ENCODE data around the gene TPSG1. TPM values are rescaled to one million over a fixed set of nuclear protein-coding genes. Genes with fewer than 3 reads are reported as not detected.
A peak's percentile ranks its signal among the peaks of the same experiment; 100 is the strongest.

Gene TPSG1
- polyA plus RNA-seq, 1 donor (not counting 4 experiments of a cell fraction or from before 2014, with no cell fraction given): not detected

DNA sequence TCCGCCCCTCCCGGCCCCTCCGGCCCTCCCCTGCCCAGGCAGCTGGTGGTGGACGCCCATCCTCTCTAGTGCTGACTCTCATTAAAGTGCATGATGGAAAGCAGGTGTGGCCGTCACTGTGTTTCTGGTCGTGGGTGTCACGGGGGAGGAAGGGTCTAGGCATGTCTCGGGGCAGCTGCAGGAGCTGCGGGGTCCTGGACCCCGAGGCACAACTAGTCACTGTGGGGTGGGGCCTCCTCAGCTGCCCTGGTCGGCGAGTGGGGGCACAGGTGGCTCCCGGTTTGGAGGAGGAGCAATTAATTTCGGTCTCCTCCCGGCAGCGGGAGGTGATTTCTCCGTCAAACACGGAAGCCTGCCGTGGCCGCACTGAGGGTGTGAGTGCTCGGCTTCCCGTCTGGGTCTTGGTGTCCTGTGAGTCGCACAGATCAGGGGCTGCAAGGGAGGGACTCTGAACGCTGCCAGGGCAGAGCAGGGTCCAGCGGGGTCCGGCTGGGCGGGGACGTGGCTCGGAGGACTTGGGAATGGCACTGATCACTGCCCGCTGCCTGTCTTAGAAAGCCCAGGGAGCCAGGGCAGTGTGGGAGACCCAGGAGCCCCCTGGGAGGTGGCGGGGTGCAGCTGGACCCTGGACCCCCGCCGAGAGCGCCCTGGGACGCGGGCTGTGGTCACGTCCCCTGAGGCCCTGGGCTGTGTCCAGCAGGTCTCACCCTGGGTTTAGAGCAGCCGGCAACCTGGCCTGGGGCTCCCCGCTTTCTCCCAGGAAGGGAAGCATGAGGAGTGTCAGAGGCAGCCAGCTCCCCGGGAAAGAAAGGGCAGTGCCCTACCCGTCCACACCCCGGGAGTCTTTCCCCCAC is 34.1 kb upstream of the TPSG1 start:
- Histone ChIP-seq H3K9me1 (ENCODE audit: control insufficient read depth, extremely low read depth, insufficient read depth, low read length) (no peaks in the 10 kb centered on the region), H3K4me1 (ENCODE audit: control insufficient read depth, extremely low read depth, insufficient read depth, low read length) (no peaks in the 10 kb centered on the region), H4K20me1 (ENCODE audit: control insufficient read depth, extremely low read depth, insufficient read depth, low read length) (no peaks in the 10 kb centered on the region), H3K4me2 (ENCODE audit: control insufficient read depth, extremely low read depth, insufficient read depth, low read depth, low read length) (no peak overlapping the region), H3K9me3 (ENCODE audit: control insufficient read depth, low read depth, low read length) (no peaks in the 10 kb centered on the region), H3K4me3 (ENCODE audit: control insufficient read depth in 2 of 3, extremely low read depth in 1 of 3, insufficient read depth in 2 of 3, low read depth in 1 of 3, low read length in 3 of 3) (no peak overlapping the region), H3K27me3 (ENCODE audit: control insufficient read depth, extremely low read depth, insufficient read depth, low read length) (peaks cover 47% of the 10 kb centered on the region), H2AFZ (ENCODE audit: control insufficient read depth, low read length) (no peak overlapping the region), H3K9ac (ENCODE audit: control insufficient read depth, extremely low read depth, insufficient read depth, low read length) (no peak overlapping the region), H3K27ac (ENCODE audit: control insufficient read depth, insufficient read depth, low read length) (no peak overlapping the region), H3K79me2 (ENCODE audit: control insufficient read depth, insufficient read depth, low read length) (no peaks in the 10 kb centered on the region), H3K36me3 (ENCODE audit: control insufficient read depth in 2 of 2, extremely low read depth in 1 of 2, insufficient read depth in 2 of 2, low read length in 2 of 2) (no peaks in the 10 kb centered on the region)
- FAIRE-seq (no peak), DNase-seq (ENCODE audit: low read depth, low spot score) (no peak)
- dilution Hi-C loops (cut with MboI; ENCODE audit: extremely low pct_ligation_motif_present, low sequenced_read_pairs): no loop called here
- TF ChIP-seq, protein P1, sequence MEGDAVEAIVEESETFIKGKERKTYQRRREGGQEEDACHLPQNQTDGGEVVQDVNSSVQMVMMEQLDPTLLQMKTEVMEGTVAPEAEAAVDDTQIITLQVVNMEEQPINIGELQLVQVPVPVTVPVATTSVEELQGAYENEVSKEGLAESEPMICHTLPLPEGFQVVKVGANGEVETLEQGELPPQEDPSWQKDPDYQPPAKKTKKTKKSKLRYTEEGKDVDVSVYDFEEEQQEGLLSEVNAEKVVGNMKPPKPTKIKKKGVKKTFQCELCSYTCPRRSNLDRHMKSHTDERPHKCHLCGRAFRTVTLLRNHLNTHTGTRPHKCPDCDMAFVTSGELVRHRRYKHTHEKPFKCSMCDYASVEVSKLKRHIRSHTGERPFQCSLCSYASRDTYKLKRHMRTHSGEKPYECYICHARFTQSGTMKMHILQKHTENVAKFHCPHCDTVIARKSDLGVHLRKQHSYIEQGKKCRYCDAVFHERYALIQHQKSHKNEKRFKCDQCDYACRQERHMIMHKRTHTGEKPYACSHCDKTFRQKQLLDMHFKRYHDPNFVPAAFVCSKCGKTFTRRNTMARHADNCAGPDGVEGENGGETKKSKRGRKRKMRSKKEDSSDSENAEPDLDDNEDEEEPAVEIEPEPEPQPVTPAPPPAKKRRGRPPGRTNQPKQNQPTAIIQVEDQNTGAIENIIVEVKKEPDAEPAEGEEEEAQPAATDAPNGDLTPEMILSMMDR (optimal IDR thresholded peaks at IDR 0.05 in 1 of 3, IDR thresholded peaks at IDR 0.05 in 1 of 3, conservative IDR thresholded peaks at IDR 0.05 in 1 of 3; ENCODE audit: extremely low read depth in 1 of 3, insufficient read depth in 2 of 3, low read length in 3 of 3): no peak
- TF ChIP-seq EZH2 (IDR thresholded peaks at IDR 0.05; ENCODE audit: low read length): peak; percentile 80

DNA sequence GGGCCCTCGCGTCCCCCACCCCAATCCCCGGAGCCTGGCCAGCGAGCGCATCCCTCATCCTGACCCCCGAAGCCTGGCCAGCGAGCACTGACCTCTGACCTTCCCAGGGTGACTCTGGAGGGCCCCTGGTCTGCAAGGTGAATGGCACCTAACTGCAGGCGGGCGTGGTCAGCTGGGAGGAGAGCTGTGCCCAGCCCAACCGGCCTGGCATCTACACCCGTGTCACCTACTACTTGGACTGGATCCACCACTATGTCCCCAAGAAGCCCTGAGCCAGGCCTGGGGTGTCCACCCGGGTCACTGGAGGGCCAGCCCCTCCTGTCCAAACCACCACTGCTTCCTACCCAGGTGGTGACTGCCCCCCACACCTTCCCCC is 33.1 kb upstream of the TPSG1 start:
- Histone ChIP-seq H3K9me3 (ENCODE audit: control insufficient read depth, low read depth, low read length) (no peaks in the 10 kb centered on the region), H3K4me2 (ENCODE audit: control insufficient read depth, extremely low read depth, insufficient read depth, low read depth, low read length) (no peak overlapping the region), H3K27ac (ENCODE audit: control insufficient read depth, insufficient read depth, low read length) (no peak overlapping the region), H3K36me3 (ENCODE audit: control insufficient read depth in 2 of 2, extremely low read depth in 1 of 2, insufficient read depth in 2 of 2, low read length in 2 of 2) (no peaks in the 10 kb centered on the region), H2AFZ (ENCODE audit: control insufficient read depth, low read length) (no peak overlapping the region), H3K9me1 (ENCODE audit: control insufficient read depth, extremely low read depth, insufficient read depth, low read length) (no peaks in the 10 kb centered on the region), H3K4me3 (ENCODE audit: control insufficient read depth in 2 of 3, extremely low read depth in 1 of 3, insufficient read depth in 2 of 3, low read depth in 1 of 3, low read length in 3 of 3) (no peak overlapping the region), H4K20me1 (ENCODE audit: control insufficient read depth, extremely low read depth, insufficient read depth, low read length) (no peaks in the 10 kb centered on the region), H3K4me1 (ENCODE audit: control insufficient read depth, extremely low read depth, insufficient read depth, low read length) (no peaks in the 10 kb centered on the region), H3K27me3 (ENCODE audit: control insufficient read depth, extremely low read depth, insufficient read depth, low read length) (peaks cover 44% of the 10 kb centered on the region), H3K9ac (ENCODE audit: control insufficient read depth, extremely low read depth, insufficient read depth, low read length) (no peak overlapping the region), H3K79me2 (ENCODE audit: control insufficient read depth, insufficient read depth, low read length) (no peaks in the 10 kb centered on the region)
- dilution Hi-C loops (cut with MboI; ENCODE audit: extremely low pct_ligation_motif_present, low sequenced_read_pairs): no loop called here
- DNase-seq (ENCODE audit: low read depth, low spot score) (no peak), FAIRE-seq (no peak)
- TF ChIP-seq EZH2 (IDR thresholded peaks at IDR 0.05; ENCODE audit: low read length): no peak
- TF ChIP-seq, protein P1 (optimal IDR thresholded peaks at IDR 0.05 in 1 of 3, IDR thresholded peaks at IDR 0.05 in 1 of 3, conservative IDR thresholded peaks at IDR 0.05 in 1 of 3; ENCODE audit: extremely low read depth in 1 of 3, insufficient read depth in 2 of 3, low read length in 3 of 3): no peak
